Right lobe of liver (tissue), 4 donors: ENCODE data around the gene SGCD.

Experiments
- CTCF ChIP-seq, 4 donors: fragments of 200-600 bp in 3 of 4; fragments of 450-650 bp in 1 of 4; IDR thresholded peaks; one replicate each; pipeline versions ENCODE4 v1.5.1 to v1.8.0; 2016 to 2022; ENCODE audit warnings: antibody characterized with exemption in 4 of 4, mild to moderate bottlenecking in 2 of 4
- POLR2A ChIP-seq: fragments of 450-650 bp; IDR thresholded peaks from one replicate; pipeline ENCODE4 v1.6.1; 2017; ENCODE audit warnings: antibody characterized with exemption, mild to moderate bottlenecking
- donor health status: DM: no; HTN: no; CAD: no.
- donor health status: DM: no; HTN: no; CAD: no.
- donor health status: DM: no; HTN: yes; CAD: no.

GRCh38 chr5:156421798-156422197 lies 94.8 kb downstream of the SGCD start:
- TF ChIP-seq CTCF (IDR thresholded peaks at IDR 0.05): no peak
- no peak for TF ChIP-seq POLR2A
